GM19467 (cell line): ENCODE results near the gene TEX50.
"Not testable (repeated sequence)": the region's sequence is repeated elsewhere in the genome, so short reads cannot be mapped to it uniquely, and the experiment has no call there.

Experiments used
- ATAC-seq: cut with Tn5 transposase; IDR thresholded peaks from one replicate; pipeline ENCODE4 v1.9.1; 2021; ENCODE audit warnings: mild to moderate bottlenecking, moderate library complexity; ENCODE audit not compliant: unreplicated experiment

Gene TEX50, protein sequence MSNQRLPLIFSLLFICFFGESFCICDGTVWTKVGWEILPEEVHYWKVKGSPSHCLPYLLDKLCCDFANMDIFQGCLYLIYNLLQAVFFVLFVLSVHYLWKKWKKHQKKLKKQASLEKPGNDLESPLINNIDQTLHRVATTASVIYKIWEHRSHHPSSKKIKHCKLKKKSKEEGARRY

DNA sequence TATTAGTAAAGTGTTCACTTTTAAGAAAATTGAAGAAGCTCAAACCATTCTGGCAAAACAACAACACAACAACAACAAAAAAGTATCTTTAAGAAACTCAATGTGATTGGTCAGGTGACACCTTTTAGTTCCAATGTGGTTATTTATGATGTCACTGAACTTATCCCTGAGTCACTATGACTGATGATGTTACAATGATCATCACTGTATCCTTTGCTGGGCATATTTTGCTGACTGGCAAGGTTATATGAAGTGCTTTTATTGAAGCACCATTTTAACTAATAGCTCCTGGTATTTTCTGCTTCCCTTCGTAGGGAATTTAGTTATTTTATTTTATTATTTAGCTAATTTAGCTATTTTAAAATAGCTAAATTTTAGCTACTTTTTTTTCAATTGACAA, at the start of gene TEX50:
TSS of gene TEX50 (plus strand) at position 223 of the 400 bp plus-strand sequence. CDS start 184 bp downstream, outside the sequence.
- no peak for ATAC-seq

DNA sequence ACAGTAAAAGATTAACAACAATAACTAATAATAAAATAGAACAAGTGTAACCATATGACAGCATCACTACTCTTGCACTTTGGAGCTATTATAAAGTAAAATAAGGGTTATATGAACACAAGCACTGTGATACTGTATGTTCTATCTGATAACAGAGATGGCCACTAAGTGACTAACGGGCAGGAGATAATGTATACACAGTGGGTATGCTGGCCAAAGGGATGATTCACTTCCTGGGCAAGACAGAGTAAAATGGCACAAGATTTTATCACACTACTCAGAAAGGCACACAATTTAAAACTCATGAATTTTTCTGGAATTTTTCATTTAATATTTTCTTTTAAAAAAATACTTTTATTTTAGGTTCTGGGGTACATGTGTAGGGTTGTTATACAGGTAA, 44.6 kb upstream of the TEX50 start:
- no peak for ATAC-seq

DNA sequence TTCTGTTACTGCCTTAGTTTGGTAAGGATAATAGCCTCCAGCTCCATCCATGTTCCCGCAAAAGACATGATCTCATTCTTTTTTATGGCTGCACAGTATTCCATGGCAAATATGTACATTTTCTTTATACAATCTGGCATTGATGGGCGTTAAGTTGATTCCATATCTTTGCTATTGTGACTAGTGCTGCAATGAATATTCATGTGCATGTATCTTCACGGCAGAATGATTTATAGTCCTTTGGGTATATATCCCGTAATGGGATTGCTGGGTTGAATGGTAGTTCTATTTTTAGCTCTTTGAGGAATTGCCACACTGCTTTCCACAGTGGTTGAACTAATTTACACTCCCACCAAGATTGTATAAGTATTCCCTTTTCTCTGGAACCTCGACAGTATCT, 44.0 kb upstream of the TEX50 start:
- not testable (repeated sequence) for ATAC-seq

DNA sequence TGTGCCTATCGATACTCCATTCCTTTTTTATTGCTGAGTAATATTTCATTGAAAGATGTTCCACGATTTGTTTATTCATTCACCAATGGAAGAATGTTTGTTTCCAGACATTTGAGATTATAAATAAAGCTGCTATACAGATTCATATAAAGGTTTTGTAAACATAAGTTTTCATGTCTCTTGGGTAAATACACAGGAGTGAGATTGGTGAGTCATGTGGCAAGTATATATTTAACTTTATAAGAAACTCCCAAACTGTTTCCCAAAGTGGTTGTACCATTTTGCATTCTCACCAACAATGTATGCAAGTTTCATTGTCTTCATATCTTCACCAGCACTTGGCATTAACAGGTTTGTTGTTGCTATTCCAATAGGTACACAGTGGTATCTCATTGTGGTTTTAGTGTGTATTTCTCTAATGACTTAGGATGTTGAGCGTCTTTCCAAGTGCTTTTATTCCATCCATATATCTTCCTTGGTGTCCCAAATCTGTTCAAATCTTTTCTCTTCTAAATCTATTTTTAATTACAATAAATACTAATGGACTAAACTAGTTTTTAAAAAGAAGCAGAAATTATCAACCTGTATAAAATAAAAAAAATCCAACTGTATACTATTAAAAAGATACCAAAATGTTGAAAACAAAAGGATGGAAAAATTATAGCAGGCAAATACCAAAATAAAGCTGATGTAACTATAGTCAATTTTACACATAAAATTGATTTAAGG, 38.9 kb upstream of the TEX50 start:
- ATAC-seq = no peak

DNA sequence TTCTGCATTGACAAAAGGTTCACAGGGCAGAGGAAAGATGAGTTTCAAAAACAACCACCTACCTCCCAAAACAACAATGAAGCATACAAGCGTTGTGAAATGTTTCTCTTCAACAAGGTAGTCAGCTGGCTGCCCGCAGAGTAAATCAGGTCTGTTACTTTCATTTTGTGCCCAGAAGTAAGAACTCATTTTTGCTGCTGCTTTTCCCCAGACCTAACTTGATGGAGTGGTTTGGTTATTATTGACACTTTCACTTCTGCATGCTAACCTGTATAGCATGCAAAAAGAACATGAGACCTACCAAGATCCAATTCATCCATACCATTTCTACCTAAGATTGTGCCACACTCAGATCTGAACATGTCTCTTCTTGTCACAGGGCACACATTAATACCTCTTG, 33.5 kb upstream of the TEX50 start:
- no peak for ATAC-seq

DNA sequence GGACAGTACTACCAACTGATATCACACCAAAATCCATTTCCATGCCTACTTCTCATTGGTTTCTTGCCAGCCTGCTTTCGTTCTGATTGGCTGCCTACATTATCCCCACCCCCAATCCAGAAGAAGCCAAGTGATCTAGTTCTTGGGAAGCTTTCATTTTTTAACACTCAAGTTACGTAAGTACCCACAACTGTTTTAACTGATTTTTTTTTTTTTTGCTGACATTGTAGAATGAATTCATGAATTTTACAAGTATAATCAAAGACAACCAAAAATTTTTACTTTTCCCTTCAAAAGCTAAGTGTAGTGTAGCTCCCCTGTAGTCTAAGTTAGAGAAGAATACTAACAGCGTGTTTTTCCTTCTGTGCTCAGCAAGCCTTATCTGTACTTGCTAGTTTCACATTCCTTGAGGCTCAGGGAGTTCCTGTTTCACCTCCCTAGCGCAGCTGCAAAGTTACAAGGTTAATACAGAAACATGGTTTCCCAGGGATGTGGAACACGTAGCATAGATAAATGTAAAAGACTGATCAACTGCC, 32.0 kb upstream of the TEX50 start, which contains the start of gene SLC9C2:
TSS of gene SLC9C2 (minus strand) at position 17 of the 536 bp plus-strand sequence. CDS start 1,296 bp downstream, outside the sequence.
- ATAC-seq = no peak

DNA sequence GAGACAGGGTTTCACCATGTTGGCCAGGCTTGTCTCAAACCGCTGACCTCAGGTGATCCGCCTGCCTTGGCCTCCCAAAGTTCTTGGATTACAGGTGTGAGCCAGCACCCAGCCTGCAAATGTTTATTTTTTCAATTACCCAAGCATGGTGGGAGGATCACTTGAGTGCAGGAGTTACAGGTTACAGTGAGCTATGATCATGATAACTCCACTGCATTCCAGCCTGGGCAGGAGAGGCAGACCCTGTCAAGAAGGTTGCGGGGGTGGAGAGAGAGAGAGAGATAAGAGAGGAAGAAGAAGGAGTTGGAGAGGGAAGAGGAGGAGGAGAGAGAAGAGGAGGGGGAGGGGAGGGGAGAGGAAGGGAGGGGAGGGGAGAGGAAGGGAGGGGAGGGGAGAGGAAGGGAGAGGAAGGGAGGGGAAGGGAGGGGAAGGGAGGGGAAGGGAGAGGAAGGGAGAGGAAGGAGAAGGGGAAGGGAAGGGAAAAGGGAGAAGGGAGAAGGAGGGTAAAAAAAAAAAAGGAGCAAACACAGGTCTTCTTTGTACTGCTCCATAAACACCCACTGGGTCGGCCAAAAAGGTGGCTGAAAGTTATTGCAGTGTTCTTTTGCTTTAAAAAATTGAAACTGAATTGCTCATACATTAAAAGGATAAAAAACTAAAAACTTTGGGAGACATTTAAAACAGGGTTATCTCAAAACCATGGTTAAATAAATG, 26.5 kb upstream of the TEX50 start:
- no peak for ATAC-seq

DNA sequence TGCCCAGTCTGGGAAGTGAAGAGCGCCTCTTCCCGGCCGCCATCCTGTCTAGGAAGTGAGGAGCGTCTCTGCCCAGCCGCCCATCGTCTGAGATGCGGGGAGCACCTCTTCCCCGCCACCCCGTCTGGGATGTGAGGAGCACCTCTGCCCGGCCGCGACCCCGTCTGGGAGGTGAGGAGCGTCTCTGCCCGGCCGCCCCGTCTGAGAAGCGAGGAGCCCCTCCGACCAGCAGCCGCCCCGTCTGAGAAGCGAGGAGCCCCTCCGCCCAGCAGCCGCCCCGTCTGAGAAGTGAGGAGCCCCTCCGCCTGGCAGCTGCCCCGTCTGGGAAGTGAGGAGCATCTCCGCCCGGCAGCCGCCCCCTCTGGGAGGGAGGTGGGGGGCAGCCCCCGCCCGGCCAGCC, 22.1 kb upstream of the TEX50 start:
- ATAC-seq = not testable (repeated sequence)

DNA sequence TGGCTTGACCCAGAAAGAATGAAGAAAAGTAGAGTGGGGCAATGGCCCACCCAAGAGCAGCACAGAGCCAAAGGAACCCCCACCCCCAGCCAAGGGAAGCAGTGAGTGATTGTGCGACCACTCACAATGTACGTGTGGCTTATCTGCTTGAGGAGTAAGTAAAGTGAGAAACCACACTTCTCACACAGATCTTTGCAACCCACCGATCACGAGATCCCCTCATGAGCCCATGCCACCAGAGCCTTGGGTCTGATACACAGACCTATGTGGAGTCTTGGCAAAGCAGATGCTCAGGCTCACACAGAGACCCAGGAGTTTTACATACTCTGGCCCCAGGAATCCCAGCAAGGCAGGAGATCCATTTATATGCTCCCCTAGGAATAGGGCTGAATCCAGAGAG, 18.3 kb upstream of the TEX50 start:
- ATAC-seq = no peak

DNA sequence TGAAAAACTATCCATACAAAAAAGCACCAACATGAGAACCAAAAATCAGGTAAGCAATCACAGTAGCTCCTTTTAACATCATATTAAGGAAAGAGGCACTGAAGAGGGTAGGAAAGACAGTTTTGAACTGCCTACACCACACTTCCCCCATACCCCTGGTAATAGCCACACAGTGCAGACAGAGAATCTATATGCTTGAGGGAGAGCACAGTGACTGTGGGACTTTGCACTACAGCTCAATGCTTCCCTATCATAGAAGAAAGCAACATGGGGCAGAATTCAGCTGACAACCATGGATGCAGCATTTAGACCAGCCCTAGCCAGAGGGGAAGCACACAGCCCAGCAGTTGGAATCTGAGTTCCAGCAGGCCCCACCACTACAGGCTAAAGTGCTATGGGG, 7.9 kb upstream of the TEX50 start:
- no peak for ATAC-seq

DNA sequence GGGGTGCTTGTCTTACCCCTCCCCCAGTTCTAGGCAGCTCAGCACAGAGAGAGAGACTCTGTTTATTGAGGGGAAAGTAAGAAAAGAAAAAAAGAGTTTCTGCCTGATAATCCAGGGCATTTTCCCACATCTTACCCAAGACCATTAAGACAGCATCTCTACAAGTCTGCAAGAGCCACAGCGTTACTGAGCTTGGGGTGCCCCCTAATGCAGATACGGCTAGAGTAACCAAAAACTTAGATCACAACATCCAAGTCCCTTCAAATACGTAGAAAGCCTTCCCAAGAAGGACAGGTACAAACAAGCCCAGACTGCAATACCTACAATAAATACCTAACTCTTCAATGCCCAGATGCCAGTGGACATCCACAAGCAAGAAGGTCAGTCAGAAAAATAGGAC, 6.2 kb upstream of the TEX50 start:
- no peak for ATAC-seq

DNA sequence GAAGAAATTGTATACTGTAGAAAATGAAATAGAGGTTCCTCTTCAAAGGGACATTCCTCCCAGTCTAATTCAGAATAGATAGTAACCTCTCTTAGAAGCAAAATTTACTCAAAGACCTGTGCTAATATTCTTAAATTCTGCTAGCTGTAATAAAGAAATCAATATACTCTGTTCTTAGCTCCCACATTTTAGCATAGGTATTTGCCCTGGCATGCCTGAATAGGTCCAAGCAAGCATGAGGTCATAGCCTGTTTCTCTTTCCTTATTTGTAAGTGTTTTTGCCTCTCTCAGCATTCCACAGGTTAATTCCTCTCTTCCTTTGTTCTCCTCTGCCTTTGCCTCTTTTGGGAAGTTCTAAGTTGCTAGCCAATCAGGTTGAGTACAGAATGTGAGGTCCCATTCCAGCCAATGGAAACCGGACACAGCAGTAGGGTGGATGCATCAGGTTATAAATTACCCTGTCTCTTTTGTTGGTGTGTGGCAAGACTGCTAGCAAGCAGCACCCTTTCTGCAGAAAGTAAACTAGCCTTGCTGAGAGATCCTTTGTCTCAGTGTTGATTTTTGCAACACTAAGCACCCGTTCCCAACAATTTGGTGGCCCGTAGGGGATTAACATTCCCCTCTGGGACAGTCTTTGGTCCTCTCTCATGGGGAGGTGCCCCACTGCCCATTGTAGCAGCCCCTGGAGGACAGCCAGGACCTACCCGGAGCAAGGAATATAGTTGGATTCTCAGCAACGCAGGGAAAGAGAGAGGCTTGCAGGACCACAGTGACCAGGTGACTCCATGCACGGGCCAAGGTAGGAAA, 2.3 kb downstream of the TEX50 start:
- not testable (repeated sequence) for ATAC-seq

DNA sequence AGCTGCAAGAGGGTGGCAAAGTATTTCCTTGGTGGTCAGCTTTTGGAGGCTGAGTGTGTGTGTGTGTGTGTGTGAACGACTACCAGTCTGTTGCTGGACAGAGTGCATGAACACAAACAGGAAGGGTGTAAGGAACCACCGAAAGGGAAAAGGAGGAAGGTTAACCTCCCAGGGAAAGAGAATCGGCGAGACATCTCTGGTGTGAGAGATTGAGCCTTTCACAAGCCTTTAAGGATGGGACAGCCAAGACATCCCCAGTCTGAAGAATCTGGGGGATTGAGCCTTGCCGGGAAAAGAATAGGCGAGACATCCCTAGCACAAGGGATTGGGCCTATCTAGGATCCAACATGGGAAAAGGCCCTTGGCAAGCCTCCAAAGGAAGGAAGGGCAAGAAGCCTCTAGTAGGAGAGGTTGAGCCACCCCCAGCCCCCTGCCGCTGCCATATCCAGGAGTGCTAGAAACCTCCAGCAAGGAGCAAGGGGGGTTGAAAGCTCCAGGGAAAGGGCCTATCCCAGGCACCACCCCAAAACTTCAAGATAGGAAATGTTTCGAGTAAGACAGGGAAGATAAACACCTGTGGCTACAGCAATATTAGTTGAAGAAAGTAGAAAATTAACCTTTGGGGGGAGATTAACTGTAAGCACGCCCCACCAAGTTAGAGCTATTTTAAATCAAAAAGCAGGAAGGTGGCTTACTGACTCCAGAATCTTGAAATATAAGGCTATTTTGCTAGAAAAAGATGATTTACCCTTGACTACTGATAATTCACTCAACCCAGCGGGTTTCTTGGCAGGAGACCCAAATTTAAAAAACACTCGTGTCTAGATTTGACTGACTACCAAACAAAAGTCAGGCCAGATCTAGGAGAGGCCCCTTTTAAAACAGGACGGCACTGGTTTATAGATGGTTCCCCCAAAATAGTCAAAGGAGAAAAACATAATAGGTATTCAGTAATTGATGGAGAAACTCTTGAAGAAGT, 3.2 kb downstream of the TEX50 start:
- no peak for ATAC-seq

DNA sequence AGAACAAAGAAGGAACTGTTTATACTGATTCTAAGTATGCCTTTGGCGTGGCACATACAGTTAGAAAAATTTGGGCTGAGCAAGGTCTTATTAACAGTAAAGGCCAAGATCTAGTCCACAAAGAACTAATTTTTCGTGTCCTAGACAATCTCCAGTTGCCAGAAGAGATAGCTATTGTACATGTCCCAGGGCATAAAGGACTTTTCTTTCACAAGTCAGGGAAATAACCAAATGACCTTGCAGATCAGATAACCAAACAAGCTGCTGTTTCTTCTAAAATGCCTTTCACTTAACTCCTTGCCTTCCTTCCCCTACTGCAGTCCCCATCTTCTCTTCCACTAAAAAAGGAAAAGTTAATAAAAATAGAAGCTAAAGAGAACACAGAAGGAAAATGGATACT, 4.0 kb downstream of the TEX50 start:
- no peak for ATAC-seq

DNA sequence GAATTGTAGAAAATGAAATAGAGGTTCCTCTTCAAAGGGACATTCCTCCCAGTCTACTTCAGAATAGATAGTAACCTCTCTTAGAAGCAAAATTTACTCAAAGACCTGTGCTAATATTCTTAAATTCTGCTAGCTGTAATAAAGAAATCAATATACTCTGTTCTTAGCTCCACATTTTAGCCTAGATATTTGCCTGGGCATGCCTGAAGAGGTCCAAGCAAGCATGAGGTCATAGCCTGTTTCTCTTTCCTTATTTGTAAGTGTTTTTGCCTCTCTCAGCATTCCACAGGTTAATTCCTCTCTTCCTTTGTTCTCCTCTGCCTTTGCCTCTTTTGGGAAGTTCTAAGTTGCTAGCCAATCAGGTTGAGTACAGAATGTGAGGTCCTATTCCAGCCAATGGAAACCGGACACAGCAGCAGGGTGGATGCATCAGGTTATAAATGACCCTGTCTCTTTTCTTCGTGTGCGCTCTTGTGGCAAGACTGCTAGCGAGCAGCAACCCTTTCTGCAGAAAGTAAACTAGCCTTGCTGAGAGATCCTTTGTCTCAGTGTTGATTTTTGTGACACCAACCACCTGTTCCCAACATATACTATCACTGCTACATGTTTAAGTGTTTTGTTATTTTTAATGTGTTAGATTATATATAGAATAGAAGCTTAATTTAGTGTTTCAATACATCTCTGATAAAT, 7.5 kb downstream of the TEX50 start:
- not testable (repeated sequence) for ATAC-seq

DNA sequence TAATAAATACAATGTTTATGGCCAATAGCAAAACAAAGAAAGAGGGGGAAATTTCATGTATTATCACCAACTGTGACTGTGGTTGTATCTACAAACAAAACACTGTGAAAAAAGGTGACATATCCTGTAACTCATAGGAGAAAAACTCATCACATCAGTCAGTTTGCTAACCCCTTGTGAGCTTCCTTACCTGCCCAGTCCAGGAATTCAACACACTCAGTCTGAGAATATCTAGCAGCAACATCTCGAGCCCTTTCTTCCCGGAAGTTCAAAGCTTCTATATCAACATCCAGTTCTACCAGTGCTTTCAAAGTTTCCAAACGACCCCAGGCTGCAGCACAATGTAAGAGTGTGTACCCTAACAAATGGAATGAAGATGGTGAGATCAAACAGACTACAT, 11.5 kb downstream of the TEX50 start:
- ATAC-seq = no peak

DNA sequence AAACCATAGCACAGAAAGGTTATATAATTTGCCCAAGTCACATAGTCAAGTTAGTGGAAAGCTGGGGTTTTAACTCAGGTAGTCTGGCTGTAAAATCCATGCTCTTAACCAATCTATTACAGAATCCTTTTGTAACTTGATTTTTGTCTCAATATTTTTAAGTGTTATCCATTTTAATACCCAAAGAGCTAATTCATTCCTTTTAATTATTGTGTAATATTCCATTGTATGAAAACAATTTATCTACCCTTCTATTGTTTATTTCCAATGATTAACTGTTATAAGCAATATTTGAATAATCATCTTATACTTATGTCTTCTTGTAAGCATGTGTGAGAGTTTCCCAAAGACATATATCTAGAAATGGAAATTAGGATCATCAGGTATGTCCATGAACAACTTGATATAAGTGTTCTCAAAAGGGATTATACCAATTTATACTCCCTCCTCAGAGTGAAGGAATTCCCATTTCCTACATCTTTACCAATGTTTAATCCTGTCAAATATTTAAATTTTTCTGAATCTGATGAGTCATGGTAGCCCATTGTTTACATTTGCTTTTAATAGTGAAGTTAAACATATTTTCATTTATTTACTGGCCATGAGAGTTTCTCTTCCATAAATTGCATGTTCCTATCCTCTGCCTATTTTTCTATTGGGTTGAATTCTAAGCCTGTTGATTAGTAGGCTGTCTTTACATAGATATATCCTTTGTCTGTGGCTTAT, 13.9 kb downstream of the TEX50 start:
- no peak for ATAC-seq

DNA sequence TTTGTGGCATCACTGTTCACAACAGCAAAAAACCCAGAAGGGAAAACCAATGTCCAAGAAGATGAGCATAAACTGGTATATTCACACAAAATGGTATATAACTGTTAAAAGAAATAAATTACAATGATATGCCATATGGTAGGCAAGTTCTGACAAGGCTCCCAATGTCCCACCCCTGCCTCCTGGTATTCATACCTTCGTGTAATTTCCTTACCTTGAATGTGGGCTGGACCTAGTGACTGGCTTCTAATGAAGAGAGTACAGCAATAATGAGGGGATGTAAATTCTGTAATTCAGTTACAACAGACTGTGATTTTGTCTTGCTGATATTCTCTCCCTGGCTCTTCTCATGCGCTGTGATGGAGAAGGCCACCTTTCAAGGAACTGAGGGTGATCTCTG, 25.2 kb downstream of the TEX50 start:
- ATAC-seq = no peak
